Loucy (cell line): ENCODE results near the gene ADGRG7.
A peak's percentile ranks its signal among the peaks of the same experiment; 100 is the strongest.

Experiments
- H2AFZ ChIP-seq: fragments of 200-600 bp; sonication (generic); 2 replicates; pipeline ENCODE4 v1.6.0; 2016; ENCODE audit warnings: antibody characterized with exemption, mild to moderate bottlenecking, low read length, moderate library complexity
- H3F3A ChIP-seq: fragments of 200-600 bp; 2 replicates; pipeline ENCODE4 v1.6.0; 2016; ENCODE audit warnings: antibody characterized with exemption, low read depth, mild to moderate bottlenecking
- H3K27me3 ChIP-seq: fragments of 200-600 bp; sonication (generic); 2 replicates; pipeline ENCODE4 v1.6.1; 2014; ENCODE audit warnings: low read length, mild to moderate bottlenecking; ENCODE audit not compliant: insufficient read depth, poor library complexity, severe bottlenecking
- H3K36me3 ChIP-seq: fragments of 200-600 bp; sonication (generic); 2 replicates; pipeline ENCODE4 v1.6.1; 2016; ENCODE audit warnings: low read length; ENCODE audit not compliant: insufficient read depth
- H3K4me1 ChIP-seq: fragments of 200-600 bp; sonication (generic); 2 replicates; pipeline ENCODE4 v1.5.1; 2014; ENCODE audit warnings: low read length, mild to moderate bottlenecking; ENCODE audit not compliant: insufficient read depth, poor library complexity, severe bottlenecking
- H3K4me2 ChIP-seq: fragments of 200-600 bp; sonication (generic); 2 replicates; pipeline ENCODE4 v1.6.0; 2014; ENCODE audit warnings: antibody characterized with exemption, low read length, low read depth, mild to moderate bottlenecking; ENCODE audit not compliant: poor library complexity, severe bottlenecking
- H3K4me3 ChIP-seq: fragments of 200-600 bp; sonication (generic); 2 replicates; pipeline ENCODE4 v1.5.1; 2014; ENCODE audit warnings: low read length, mild to moderate bottlenecking, mixed read lengths; ENCODE audit not compliant: poor library complexity, severe bottlenecking
- H3K79me2 ChIP-seq: fragments of 200-600 bp; sonication (generic); 2 replicates; pipeline ENCODE4 v1.6.1; 2014; ENCODE audit warnings: low read length; ENCODE audit not compliant: insufficient read depth
- H3K9ac ChIP-seq: fragments of 200-600 bp; sonication (generic); 2 replicates; pipeline ENCODE4 v1.6.0; 2014; ENCODE audit warnings: mild to moderate bottlenecking, low read depth, low read length, moderate library complexity; ENCODE audit not compliant: poor library complexity, severe bottlenecking
- H3K9me2 ChIP-seq: fragments of 200-600 bp; sonication (generic); replicated peaks from 2 replicates; pipeline ENCODE4 v1.6.1; 2016; ENCODE audit warnings: low read depth, low read length, mixed read lengths
- H3K9me3 ChIP-seq: fragments of 200-600 bp; sonication (generic); 2 replicates; pipeline ENCODE4 v1.6.1; 2014; ENCODE audit warnings: mild to moderate bottlenecking, antibody characterized with exemption, low read length, low read depth; ENCODE audit not compliant: insufficient read depth
- H4K20me1 ChIP-seq: fragments of 200-600 bp; sonication (generic); 2 replicates; pipeline ENCODE4 v1.6.0; 2014; ENCODE audit warnings: antibody characterized with exemption, low read length, mild to moderate bottlenecking; ENCODE audit not compliant: insufficient read depth, poor library complexity, severe bottlenecking
- EZH2phosphoT487 ChIP-seq: fragments of 200-600 bp; IDR thresholded peaks from 2 replicates; pipeline ENCODE4 v1.6.1; 2018; ENCODE audit warnings: antibody characterized with exemption, mild to moderate bottlenecking, moderate library complexity, borderline replicate concordance
- TF ChIP-seq, protein P1 (sequence below): fragments of 200-600 bp; sonication (generic); conservative IDR thresholded peaks from 2 replicates; pipeline ENCODE4 v1.5.1; 2014; ENCODE audit warnings: mild to moderate bottlenecking, antibody characterized with exemption, low read length

ADGRG7 gene

DNA sequence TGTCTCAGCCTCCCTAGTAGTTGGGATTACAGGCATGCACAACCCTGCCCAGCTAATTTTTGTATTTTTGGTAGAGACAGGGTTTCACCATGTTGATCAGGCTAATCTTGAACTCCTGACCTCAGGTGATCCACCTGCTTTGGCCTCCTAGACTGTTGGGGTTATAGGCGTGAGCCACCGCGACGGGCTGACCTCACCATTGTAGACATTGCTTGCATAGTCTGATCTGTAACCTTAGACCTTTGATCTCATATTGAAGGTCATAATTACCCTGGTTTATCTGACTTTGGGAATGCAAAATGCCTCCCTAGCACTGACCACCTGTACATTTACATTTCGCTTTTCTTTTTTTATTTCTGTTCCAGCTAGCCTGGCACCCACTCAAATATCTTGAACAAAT, 31.2 kb downstream of the ADGRG7 start:
- H3K9ac ChIP-seq: no peak overlapping the region
- H3K27me3 ChIP-seq: no peaks in the 10 kb centered on the region
- H4K20me1 ChIP-seq: no peaks in the 10 kb centered on the region
- H3K4me2 ChIP-seq: no peak overlapping the region
- no peak overlapping the region for H2AFZ ChIP-seq
- H3K79me2 ChIP-seq: no peaks in the 10 kb centered on the region
- H3K4me1 ChIP-seq: peaks cover 14% of the 10 kb centered on the region
- H3K9me2 ChIP-seq: no peaks in the 10 kb centered on the region
- H3F3A ChIP-seq: no peaks in the 10 kb centered on the region
- no peaks in the 10 kb centered on the region for H3K9me3 ChIP-seq
- no peak for TF ChIP-seq EZH2phosphoT487
- TF ChIP-seq, protein P1, sequence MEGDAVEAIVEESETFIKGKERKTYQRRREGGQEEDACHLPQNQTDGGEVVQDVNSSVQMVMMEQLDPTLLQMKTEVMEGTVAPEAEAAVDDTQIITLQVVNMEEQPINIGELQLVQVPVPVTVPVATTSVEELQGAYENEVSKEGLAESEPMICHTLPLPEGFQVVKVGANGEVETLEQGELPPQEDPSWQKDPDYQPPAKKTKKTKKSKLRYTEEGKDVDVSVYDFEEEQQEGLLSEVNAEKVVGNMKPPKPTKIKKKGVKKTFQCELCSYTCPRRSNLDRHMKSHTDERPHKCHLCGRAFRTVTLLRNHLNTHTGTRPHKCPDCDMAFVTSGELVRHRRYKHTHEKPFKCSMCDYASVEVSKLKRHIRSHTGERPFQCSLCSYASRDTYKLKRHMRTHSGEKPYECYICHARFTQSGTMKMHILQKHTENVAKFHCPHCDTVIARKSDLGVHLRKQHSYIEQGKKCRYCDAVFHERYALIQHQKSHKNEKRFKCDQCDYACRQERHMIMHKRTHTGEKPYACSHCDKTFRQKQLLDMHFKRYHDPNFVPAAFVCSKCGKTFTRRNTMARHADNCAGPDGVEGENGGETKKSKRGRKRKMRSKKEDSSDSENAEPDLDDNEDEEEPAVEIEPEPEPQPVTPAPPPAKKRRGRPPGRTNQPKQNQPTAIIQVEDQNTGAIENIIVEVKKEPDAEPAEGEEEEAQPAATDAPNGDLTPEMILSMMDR: no peak
- no peak overlapping the region for H3K4me3 ChIP-seq
- no peaks in the 10 kb centered on the region for H3K36me3 ChIP-seq

DNA sequence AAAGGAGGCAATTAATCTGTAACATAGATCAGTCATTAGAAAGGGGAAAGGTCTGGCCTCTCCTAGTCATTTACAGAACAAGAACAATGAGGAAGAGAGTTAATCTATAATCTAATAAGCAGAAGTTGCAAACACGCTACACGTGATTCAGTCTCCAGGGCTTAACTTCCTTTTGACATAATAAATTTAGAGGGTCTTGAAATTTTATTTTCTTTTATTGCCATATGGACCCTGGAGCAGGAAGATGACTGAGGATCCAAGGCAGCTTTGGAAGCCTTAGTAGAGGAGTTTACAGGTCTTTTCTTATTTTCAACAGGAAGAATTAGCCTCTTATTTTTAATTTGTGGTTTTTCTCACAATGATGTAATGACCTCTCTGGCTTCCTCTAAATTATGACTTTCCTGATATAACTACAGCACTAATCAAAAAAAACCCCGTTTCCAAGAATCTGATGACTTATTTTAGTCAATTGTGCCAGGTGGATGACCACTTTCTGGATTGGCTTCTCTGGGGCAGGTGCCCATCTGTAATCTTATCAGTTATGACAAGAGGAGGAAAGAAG, 32.2 kb downstream of the ADGRG7 start:
- Histone ChIP-seq H3K4me1 (peaks cover 14% of the 10 kb centered on the region), H3K9ac (no peak overlapping the region), H3K36me3 (no peaks in the 10 kb centered on the region), H3K9me3 (no peaks in the 10 kb centered on the region), H3K4me3 (no peak overlapping the region), H3K9me2 (no peaks in the 10 kb centered on the region), H3K79me2 (no peaks in the 10 kb centered on the region), H3K4me2 (peak overlapping the region; percentile 22), H4K20me1 (no peaks in the 10 kb centered on the region), H3F3A (no peaks in the 10 kb centered on the region), H2AFZ (no peak overlapping the region), H3K27me3 (no peaks in the 10 kb centered on the region)
- TF ChIP-seq, protein P1: no peak
- no peak for TF ChIP-seq EZH2phosphoT487

DNA sequence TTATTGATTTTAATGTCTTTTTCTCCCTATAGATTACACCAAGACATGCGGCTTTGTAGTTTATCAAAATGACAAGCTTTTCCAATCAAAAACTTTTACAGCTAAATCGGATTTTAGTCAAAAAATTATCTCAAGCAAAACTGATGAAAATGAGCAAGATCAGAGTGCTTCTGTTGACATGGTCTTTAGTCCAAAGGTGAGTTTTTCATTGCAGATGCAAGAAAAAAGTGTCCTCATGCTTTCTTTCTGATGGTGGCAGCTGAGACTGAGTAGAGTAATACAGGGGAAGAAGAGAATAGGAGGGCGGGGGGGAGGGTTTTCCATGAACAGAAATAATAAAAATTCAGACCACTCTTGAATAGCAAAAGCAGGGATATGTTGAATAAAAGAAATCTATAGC, 36.5 kb downstream of the ADGRG7 start:
- TF ChIP-seq EZH2phosphoT487: no peak
- TF ChIP-seq, protein P1: no peak
- Histone ChIP-seq H3K36me3 (no peaks in the 10 kb centered on the region), H3K79me2 (no peaks in the 10 kb centered on the region), H3K9me2 (no peaks in the 10 kb centered on the region), H3K4me3 (no peak overlapping the region), H3K9me3 (no peaks in the 10 kb centered on the region), H3F3A (no peaks in the 10 kb centered on the region), H2AFZ (no peak overlapping the region), H4K20me1 (no peaks in the 10 kb centered on the region), H3K4me2 (no peak overlapping the region), H3K9ac (no peak overlapping the region), H3K27me3 (no peaks in the 10 kb centered on the region), H3K4me1 (peaks cover 16% of the 10 kb centered on the region)
